Neural progenitor cell (in vitro differentiated cells): ENCODE measurements around the gene POU2AF1. TPM values are rescaled to one million over a fixed set of nuclear protein-coding genes. Genes with fewer than 3 reads are reported as not detected.

Experiments
- DNase-seq: peaks from one replicate; pipeline ENCODE4 v3.0.0-alpha.2; 2016; ENCODE audit warnings: low spot score
- H2AFZ ChIP-seq: fragments of 200-600 bp; sonication (generic); replicated peaks from 2 replicates; pipeline ENCODE4 v1.6.1; 2016; ENCODE audit warnings: antibody characterized with exemption
- H3F3A ChIP-seq: fragments of 200-600 bp; sonication (generic); 2 replicates; pipeline ENCODE4 v1.6.1; 2016; ENCODE audit warnings: antibody characterized with exemption, low read depth
- H3K27ac ChIP-seq: fragments of 200-600 bp; sonication (generic); 2 replicates; pipeline ENCODE4 v1.5.1; 2016; ENCODE audit warnings: mild to moderate bottlenecking
- H3K27me3 ChIP-seq: fragments of 200-600 bp; sonication (generic); 2 replicates; pipeline ENCODE4 v1.6.1; 2016; ENCODE audit warnings: mild to moderate bottlenecking, moderate library complexity
- H3K36me3 ChIP-seq: fragments of 200-600 bp; sonication (generic); 2 replicates; pipeline ENCODE4 v1.5.1; 2016
- H3K4me1 ChIP-seq: fragments of 200-600 bp; sonication (generic); 2 replicates; pipeline ENCODE4 v1.6.1; 2016; ENCODE audit warnings: mixed run types
- H3K4me2 ChIP-seq: fragments of 200-600 bp; sonication (generic); 2 replicates; pipeline ENCODE4 v1.6.1; 2016
- H3K4me3 ChIP-seq: fragments of 200-600 bp; sonication (generic); 2 replicates; pipeline ENCODE4 v1.5.1; 2016
- H3K79me2 ChIP-seq: fragments of 200-600 bp; sonication (generic); 2 replicates; pipeline ENCODE4 v1.6.1; 2016; ENCODE audit warnings: low read depth
- H3K9ac ChIP-seq: fragments of 200-600 bp; sonication (generic); 2 replicates; pipeline ENCODE4 v1.6.1; 2016
- H3K9me3 ChIP-seq: fragments of 200-600 bp; sonication (generic); 2 replicates; pipeline ENCODE4 v1.5.1; 2016; ENCODE audit warnings: low read depth
- H4K20me1 ChIP-seq: fragments of 200-600 bp; sonication (generic); 2 replicates; pipeline ENCODE4 v1.6.1; 2016; ENCODE audit warnings: low read depth
- H3K27ac Mint-ChIP-seq: 3 replicates; pipeline ENCODE4 v1.8.0; 2021; ENCODE audit warnings: mixed read lengths
- H3K27me3 Mint-ChIP-seq: 2 replicates; pipeline ENCODE4 v1.8.0; 2022; ENCODE audit warnings: low read depth, mild to moderate bottlenecking, inconsistent platforms, moderate library complexity, mixed read lengths; ENCODE audit not compliant: insufficient read depth
- H3K36me3 Mint-ChIP-seq: 3 replicates; pipeline ENCODE4 v1.8.0; 2021; ENCODE audit warnings: mixed read lengths
- H3K4me1 Mint-ChIP-seq: 3 replicates; pipeline ENCODE4 v1.8.0; 2021; ENCODE audit warnings: mixed read lengths
- H3K4me3 Mint-ChIP-seq: 3 replicates; pipeline ENCODE4 v1.8.0; 2021; ENCODE audit warnings: mild to moderate bottlenecking, moderate library complexity, mixed read lengths
- H3K9me3 Mint-ChIP-seq: 3 replicates; pipeline ENCODE4 v1.8.0; 2020; ENCODE audit warnings: mixed read lengths
- CTCF ChIP-seq: fragments of 200-600 bp; sonication (generic); IDR thresholded peaks from 2 replicates; pipeline ENCODE4 v1.5.1; 2017; ENCODE audit warnings: antibody characterized with exemption, mild to moderate bottlenecking
- EZH2 ChIP-seq: fragments of 200-600 bp; sonication (generic); IDR thresholded peaks from 2 replicates; pipeline ENCODE4 v1.6.1; 2017; ENCODE audit warnings: antibody characterized with exemption, mild to moderate bottlenecking, moderate library complexity
- EZH2phosphoT487 ChIP-seq: fragments of 200-600 bp; sonication (generic); IDR thresholded peaks from 2 replicates; pipeline ENCODE4 v1.6.1; 2017; ENCODE audit warnings: antibody characterized with exemption
- total RNA-seq: library from RNA; depleted of rRNA; stranded (reverse); fragments of >200 nt; gene quantifications from 2 replicates; pipeline ENCODE4 v1.2.3, GENCODE V29; 2015; ENCODE audit warnings: low replicate concordance

Gene POU2AF1
- total RNA-seq, 1 donor from 2014 or later = not detected

GRCh38 chr11:111325259-111325658, 53.8 kb downstream of the POU2AF1 start:
- H3K4me1 ChIP-seq = no peaks in the 10 kb centered on the region
- H3K27ac ChIP-seq = no peak overlapping the region
- H3K36me3 ChIP-seq = no peaks in the 10 kb centered on the region
- H3K27me3 ChIP-seq = no peaks in the 10 kb centered on the region
- TF ChIP-seq EZH2phosphoT487 = no peak
- TF ChIP-seq CTCF = no peak
- TF ChIP-seq EZH2 = no peak
- H3K36me3 Mint-ChIP-seq = peaks cover 1% of the 10 kb centered on the region
- no peaks in the 10 kb centered on the region for H3K9me3 ChIP-seq
- H3K4me2 ChIP-seq = no peak overlapping the region
- no peak overlapping the region for H2AFZ ChIP-seq
- no peaks in the 10 kb centered on the region for H3K9me3 Mint-ChIP-seq
- no peak overlapping the region for H3K4me3 ChIP-seq
- H3K9ac ChIP-seq = no peak overlapping the region
- H3K79me2 ChIP-seq = no peaks in the 10 kb centered on the region
- H3K27me3 Mint-ChIP-seq = peaks cover 8% of the 10 kb centered on the region
- no peaks in the 10 kb centered on the region for H4K20me1 ChIP-seq
- no peaks in the 10 kb centered on the region for H3F3A ChIP-seq
- H3K27ac Mint-ChIP-seq = no peak overlapping the region
- H3K4me3 Mint-ChIP-seq = no peak overlapping the region
- H3K4me1 Mint-ChIP-seq = peaks cover 26% of the 10 kb centered on the region
- DNase-seq = no peak

GRCh38 chr11:111324277-111324720, 54.8 kb downstream of the POU2AF1 start:
- Mint-ChIP-seq H3K9me3 (no peaks in the 10 kb centered on the region), H3K27me3 (peaks cover 5% of the 10 kb centered on the region), H3K4me1 (peaks cover 34% of the 10 kb centered on the region), H3K36me3 (peaks cover 1% of the 10 kb centered on the region), H3K4me3 (no peak overlapping the region), H3K27ac (no peak overlapping the region)
- no peaks in the 10 kb centered on the region for H4K20me1 ChIP-seq
- H3K4me1 ChIP-seq = no peaks in the 10 kb centered on the region
- H3K27me3 ChIP-seq = no peaks in the 10 kb centered on the region
- H3K4me2 ChIP-seq = no peak overlapping the region
- no peak for DNase-seq
- H3K9ac ChIP-seq = no peak overlapping the region
- H3K79me2 ChIP-seq = no peaks in the 10 kb centered on the region
- no peak for TF ChIP-seq EZH2phosphoT487
- TF ChIP-seq EZH2 = no peak
- no peak for TF ChIP-seq CTCF
- H3K9me3 ChIP-seq = no peaks in the 10 kb centered on the region
- H3K27ac ChIP-seq = no peak overlapping the region
- H3K4me3 ChIP-seq = no peak overlapping the region
- no peaks in the 10 kb centered on the region for H3F3A ChIP-seq
- H2AFZ ChIP-seq = no peak overlapping the region
- H3K36me3 ChIP-seq = no peaks in the 10 kb centered on the region

DNA sequence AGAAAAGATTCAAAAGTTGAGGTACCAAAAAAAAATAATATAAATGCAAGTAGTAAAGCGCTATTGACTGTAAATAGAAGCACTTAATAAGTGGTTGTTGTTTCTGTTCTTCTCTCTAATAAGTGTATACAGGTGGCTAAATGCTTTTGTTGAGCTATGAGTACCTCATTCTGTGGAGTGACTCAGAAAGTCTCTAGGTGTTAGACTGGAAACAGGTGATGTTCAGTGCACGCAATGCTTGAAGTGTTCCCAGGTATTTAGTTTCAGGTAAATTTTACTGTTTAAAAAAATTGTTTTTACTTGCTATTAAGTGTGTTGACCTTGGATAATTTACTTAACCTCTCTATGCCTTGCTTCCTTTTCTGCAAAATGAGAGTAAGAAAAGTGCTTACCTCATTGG, 56.5 kb downstream of the POU2AF1 start:
- Histone ChIP-seq H3K4me3 (no peak overlapping the region), H3K36me3 (no peaks in the 10 kb centered on the region), H3K9me3 (no peaks in the 10 kb centered on the region), H3K4me2 (no peak overlapping the region), H2AFZ (no peak overlapping the region), H3K9ac (no peak overlapping the region), H3K4me1 (no peaks in the 10 kb centered on the region), H4K20me1 (no peaks in the 10 kb centered on the region), H3F3A (no peaks in the 10 kb centered on the region), H3K27me3 (no peaks in the 10 kb centered on the region), H3K79me2 (no peaks in the 10 kb centered on the region), H3K27ac (no peak overlapping the region)
- Mint-ChIP-seq H3K27ac (no peak overlapping the region), H3K27me3 (peaks cover 4% of the 10 kb centered on the region), H3K4me1 (peaks cover 31% of the 10 kb centered on the region), H3K4me3 (no peak overlapping the region), H3K36me3 (peaks cover 1% of the 10 kb centered on the region), H3K9me3 (no peaks in the 10 kb centered on the region)
- no peak for DNase-seq
- TF ChIP-seq EZH2phosphoT487 = no peak
- no peak for TF ChIP-seq CTCF
- TF ChIP-seq EZH2 = no peak
